Measurements from ENCODE around the gene ACO2. TPM values are rescaled to one million over a fixed set of nuclear protein-coding genes. Genes with fewer than 3 reads are reported as not detected.

ACO2 gene
- total and polyA plus RNA-seq, 2 of the 13 experiments (the other 11 are each of a cell fraction or from before 2014, with no cell fraction given): 19.2 to 45.6 TPM

- TF ChIP-seq ZNF776 (CRISPR knock-in tag; IDR thresholded peaks at IDR 0.05) (no peak), PHF21A (CRISPR knock-in tag; IDR thresholded peaks at IDR 0.05) (no peak), GLI4 (CRISPR knock-in tag; IDR thresholded peaks at IDR 0.05; ENCODE audit: borderline replicate concordance) (no peak), WIZ (CRISPR knock-in tag; IDR thresholded peaks at IDR 0.05) (peak; percentile 59; the same call in 1 of the 2 replicates), HDAC6 (IDR thresholded peaks at IDR 0.05; ENCODE audit: low read depth, low read length) (no peak), AGO2 (optimal IDR thresholded peaks at IDR 0.05; ENCODE audit: low read depth, low read length) (peak; percentile 60), SP1 (IDR thresholded peaks at IDR 0.05) (no peak), SP1 (CRISPR knock-in tag; IDR thresholded peaks at IDR 0.05) (no peak), GABPA (IDR thresholded peaks at IDR 0.05; ENCODE audit: low read depth, low read length) (no peak), GABPA (CRISPR knock-in tag; IDR thresholded peaks at IDR 0.05; ENCODE audit: low read depth) (no peak), ZBTB7B (CRISPR knock-in tag; IDR thresholded peaks at IDR 0.05) (no peak), RARG (CRISPR knock-in tag; IDR thresholded peaks at IDR 0.05; ENCODE audit: low read depth) (no peak; the same call in 1 of the 2 replicates), ZNF451 (CRISPR knock-in tag; IDR thresholded peaks at IDR 0.05) (no peak; the same call in 1 of the 2 replicates), ZNF337 (CRISPR knock-in tag; IDR thresholded peaks at IDR 0.05; ENCODE audit: borderline replicate concordance, low read depth) (no peak), CBX2 (IDR thresholded peaks at IDR 0.05; ENCODE audit: low read depth, low read length) (no peak), CBX2 (CRISPR knock-in tag; IDR thresholded peaks at IDR 0.05; ENCODE audit: low read depth) (no peak), ZBTB20 (CRISPR knock-in tag; IDR thresholded peaks at IDR 0.05; ENCODE audit: borderline replicate concordance, low read depth) (no peak), NR3C1 (CRISPR knock-in tag; IDR thresholded peaks at IDR 0.05) (no peak), TGIF2 (CRISPR knock-in tag; IDR thresholded peaks at IDR 0.05) (no peak), CBX1 (IDR thresholded peaks at IDR 0.05; ENCODE audit: low read depth) (no peak), THAP11 (CRISPR knock-in tag; IDR thresholded peaks at IDR 0.05) (no peak), CENPBD1 (CRISPR knock-in tag; IDR thresholded peaks at IDR 0.05; ENCODE audit: borderline replicate concordance, low read depth) (no peak), ELF4 (CRISPR knock-in tag; IDR thresholded peaks at IDR 0.05; ENCODE audit: borderline replicate concordance) (no peak), ZNF180 (CRISPR knock-in tag; IDR thresholded peaks at IDR 0.05; ENCODE audit: borderline replicate concordance, low read depth) (no peak), SMAD9 (CRISPR knock-in tag; IDR thresholded peaks at IDR 0.05) (no peak), RXRA (CRISPR knock-in tag; IDR thresholded peaks at IDR 0.05) (peak; percentile 6), ZNF510 (CRISPR knock-in tag; IDR thresholded peaks at IDR 0.05; ENCODE audit: low read depth) (no peak)
- TF ChIP-seq, protein P1, sequence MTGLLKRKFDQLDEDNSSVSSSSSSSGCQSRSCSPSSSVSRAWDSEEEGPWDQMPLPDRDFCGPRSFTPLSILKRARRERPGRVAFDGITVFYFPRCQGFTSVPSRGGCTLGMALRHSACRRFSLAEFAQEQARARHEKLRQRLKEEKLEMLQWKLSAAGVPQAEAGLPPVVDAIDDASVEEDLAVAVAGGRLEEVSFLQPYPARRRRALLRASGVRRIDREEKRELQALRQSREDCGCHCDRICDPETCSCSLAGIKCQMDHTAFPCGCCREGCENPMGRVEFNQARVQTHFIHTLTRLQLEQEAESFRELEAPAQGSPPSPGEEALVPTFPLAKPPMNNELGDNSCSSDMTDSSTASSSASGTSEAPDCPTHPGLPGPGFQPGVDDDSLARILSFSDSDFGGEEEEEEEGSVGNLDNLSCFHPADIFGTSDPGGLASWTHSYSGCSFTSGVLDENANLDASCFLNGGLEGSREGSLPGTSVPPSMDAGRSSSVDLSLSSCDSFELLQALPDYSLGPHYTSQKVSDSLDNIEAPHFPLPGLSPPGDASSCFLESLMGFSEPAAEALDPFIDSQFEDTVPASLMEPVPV (CRISPR knock-in tag; IDR thresholded peaks at IDR 0.05): no peak
- TF ChIP-seq, protein P2, sequence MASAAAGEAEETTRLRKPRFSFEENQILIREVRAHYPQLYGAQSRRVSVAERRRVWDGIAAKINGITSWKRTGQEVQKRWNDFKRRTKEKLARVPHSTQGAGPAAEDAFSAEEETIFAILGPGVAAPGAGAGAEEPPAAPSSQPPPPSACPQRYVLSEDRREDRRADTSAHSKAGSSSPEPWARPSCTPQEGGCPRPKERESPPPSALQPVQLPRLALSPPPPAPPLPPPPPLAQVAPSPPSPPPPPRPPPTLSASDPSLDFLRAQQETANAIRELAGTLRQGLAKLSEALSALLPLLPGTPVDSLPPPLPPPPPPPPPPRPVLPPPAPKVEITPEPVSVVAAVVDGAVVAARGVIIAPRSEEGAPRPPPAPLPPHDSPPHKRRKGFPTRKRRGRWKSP (CRISPR knock-in tag; IDR thresholded peaks at IDR 0.05): no peak
Measured at GRCh38 chr22:41469218-41469851, 418 bp downstream of the ACO2 start (continued).

Data from HepG2 (cell line).